Mesenchymal stem cell (in vitro differentiated cells and primary cell): ENCODE data around the gene NAALADL2.

Experiments
- DNase-seq: peaks from one replicate; pipeline ENCODE4 v3.0.0-alpha.2; 2013
- H2AFZ ChIP-seq: one replicate; pipeline ENCODE4 v1.6.1; 2013; ENCODE audit warnings: low read depth, mild to moderate bottlenecking, control low read depth, inconsistent platforms, low read length, moderate library complexity
- H2AK5ac ChIP-seq: 2 replicates; pipeline ENCODE4 v1.6.1; 2013; ENCODE audit warnings: low read length, moderate library complexity, mild to moderate bottlenecking, inconsistent platforms; ENCODE audit not compliant: severe bottlenecking
- H2BK120ac ChIP-seq: one replicate; pipeline ENCODE4 v1.6.1; 2013; ENCODE audit warnings: low read depth, mild to moderate bottlenecking, inconsistent platforms, low read length, moderate library complexity
- H2BK12ac ChIP-seq, 2 experiments: one replicate each; pipeline ENCODE4 v1.6.1; 2013; ENCODE audit warnings: inconsistent platforms in 2 of 2, low read length in 2 of 2, mild to moderate bottlenecking in 2 of 2, moderate library complexity in 2 of 2, control low read depth in 1 of 2
- H2BK15ac ChIP-seq: one replicate; pipeline ENCODE4 v1.6.1; 2013; ENCODE audit warnings: mild to moderate bottlenecking, low read depth, inconsistent platforms; ENCODE audit not compliant: poor library complexity, severe bottlenecking
- H2BK5ac ChIP-seq: 2 replicates; pipeline ENCODE4 v1.6.1; 2013; ENCODE audit warnings: low read depth, mild to moderate bottlenecking, low read length, control low read depth, inconsistent platforms; ENCODE audit not compliant: poor library complexity, severe bottlenecking
- H3K14ac ChIP-seq, 2 experiments: one replicate each; pipeline ENCODE4 v1.6.1; 2013; ENCODE audit warnings: inconsistent platforms in 2 of 2, low read length in 2 of 2, control low read depth in 1 of 2, mild to moderate bottlenecking in 1 of 2, moderate library complexity in 1 of 2
- H3K18ac ChIP-seq, 2 experiments: one replicate each; pipeline ENCODE4 v1.6.1; 2013; ENCODE audit warnings: inconsistent platforms in 2 of 2, low read length in 2 of 2, control low read depth in 1 of 2, low read depth in 1 of 2, mild to moderate bottlenecking in 1 of 2
- H3K23ac ChIP-seq, 2 experiments: one replicate each; pipeline ENCODE4 v1.6.1; 2013; ENCODE audit warnings: inconsistent platforms in 2 of 2, low read length in 2 of 2, mild to moderate bottlenecking in 2 of 2, moderate library complexity in 2 of 2, control low read depth in 1 of 2
- H3K27ac ChIP-seq: 2 replicates; pipeline ENCODE4 v1.5.1; 2013; ENCODE audit warnings: mild to moderate bottlenecking, moderate library complexity, low read length, control low read depth, inconsistent platforms; ENCODE audit not compliant: poor library complexity, severe bottlenecking
- H3K27me3 ChIP-seq, 2 experiments: 2 replicates each; pipeline versions ENCODE4 v1.6.1 to v1.7.0; 2013; ENCODE audit warnings: low read length in 2 of 2, mild to moderate bottlenecking in 2 of 2, moderate library complexity in 2 of 2, control low read depth in 1 of 2, inconsistent platforms in 1 of 2; ENCODE audit not compliant: control insufficient read depth in 1 of 2, insufficient read depth in 1 of 2
- H3K36me3 ChIP-seq, 2 experiments: 2 replicates each; pipeline versions ENCODE4 v1.6.1 to v1.7.0; 2013; ENCODE audit warnings: low read length in 2 of 2, control low read depth in 1 of 2, inconsistent platforms in 1 of 2, low read depth in 1 of 2, mild to moderate bottlenecking in 1 of 2; ENCODE audit not compliant: insufficient read depth in 2 of 2, control insufficient read depth in 1 of 2
- H3K4ac ChIP-seq, 2 experiments: one replicate each; pipeline ENCODE4 v1.6.1; 2013; ENCODE audit warnings: inconsistent platforms in 2 of 2, low read length in 2 of 2, mild to moderate bottlenecking in 2 of 2, moderate library complexity in 2 of 2, control low read depth in 1 of 2, low read depth in 1 of 2
- H3K4me1 ChIP-seq: 2 replicates; pipeline ENCODE4 v1.6.1; 2013; ENCODE audit warnings: low read depth, low read length, control low read depth; ENCODE audit not compliant: control insufficient read depth, insufficient read depth
- H3K4me2 ChIP-seq: 2 replicates; pipeline ENCODE4 v1.6.1; 2013; ENCODE audit warnings: low read length, mild to moderate bottlenecking, inconsistent platforms; ENCODE audit not compliant: poor library complexity, severe bottlenecking
- H3K4me3 ChIP-seq, 2 experiments: 2 replicates each; pipeline versions ENCODE4 v1.5.1 to v1.7.0; 2013; ENCODE audit warnings: low read length in 2 of 2, mild to moderate bottlenecking in 2 of 2, control low read depth in 1 of 2, low read depth in 1 of 2; ENCODE audit not compliant: insufficient read depth in 1 of 2
- H3K79me1 ChIP-seq: replicated peaks from 2 replicates; pipeline ENCODE4 v1.6.1; 2013; ENCODE audit warnings: mild to moderate bottlenecking, control low read depth, low read length, inconsistent platforms; ENCODE audit not compliant: poor library complexity, severe bottlenecking
- H3K9ac ChIP-seq: 2 replicates; pipeline ENCODE4 v1.7.0; 2013; ENCODE audit warnings: mild to moderate bottlenecking, low read length, moderate library complexity
- H3K9me3 ChIP-seq: 2 replicates; pipeline ENCODE4 v1.7.0; 2013; ENCODE audit warnings: mild to moderate bottlenecking, low read length; ENCODE audit not compliant: control insufficient read depth
- H4K8ac ChIP-seq: one replicate; pipeline ENCODE4 v1.6.1; 2013; ENCODE audit warnings: inconsistent platforms, mild to moderate bottlenecking, low read length, moderate library complexity
- H4K91ac ChIP-seq: one replicate; pipeline ENCODE4 v1.6.1; 2013; ENCODE audit warnings: mild to moderate bottlenecking, low read length, inconsistent platforms
- WGBS: methylation state at CpG from one replicate; pipeline ENCODE4 v1.1.7; 2013; ENCODE audit warnings: mixed read lengths; 5-methylcytosine and 5-hydroxymethylcytosine counted together

NAALADL2 gene

DNA sequence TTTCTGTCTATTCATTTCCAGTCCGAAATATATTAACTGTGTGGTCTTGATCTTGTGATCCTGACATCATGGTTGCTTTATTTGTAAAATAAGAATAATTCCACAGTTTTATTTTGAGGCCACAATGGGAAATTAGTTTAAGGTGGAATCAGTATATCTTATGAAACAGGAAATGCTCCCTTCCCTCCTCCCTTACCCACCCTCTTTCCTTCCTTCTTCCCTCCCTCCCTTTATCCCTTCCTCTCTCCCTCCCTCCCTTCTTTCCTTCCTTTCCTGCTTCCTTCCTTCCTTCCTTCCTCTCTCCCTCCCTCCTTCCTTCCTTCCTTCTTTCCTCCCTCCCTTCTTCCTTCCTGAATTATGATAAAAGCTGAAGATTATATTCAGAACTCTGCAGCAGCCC lies 452.3 kb downstream of the NAALADL2 start:
- Histone ChIP-seq H3K9me3 (no peaks in the 10 kb centered on the region), H3K4ac (no peak overlapping the region), H3K4me3 (no peak overlapping the region), H3K4me2 (no peak overlapping the region), H4K91ac (no peak overlapping the region), H3K27ac (no peak overlapping the region), H3K79me1 (no peaks in the 10 kb centered on the region), H3K36me3 (no peaks in the 10 kb centered on the region), H2BK12ac (no peak overlapping the region), H3K23ac (no peak overlapping the region), H2AFZ (no peak overlapping the region), H3K14ac (no peak overlapping the region), H3K9ac (no peak overlapping the region), H2BK5ac (no peak overlapping the region), H3K27me3 (no peaks in the 10 kb centered on the region), H3K4me1 (peaks cover 1% of the 10 kb centered on the region), H4K8ac (no peak overlapping the region), H3K18ac (no peak overlapping the region), H2BK15ac (no peak overlapping the region), H2AK5ac (no peak overlapping the region), H2BK120ac (no peak overlapping the region)
- DNase-seq: no peak
- WGBS: no CpG with 5 or more reads among the region's 1 CpG

DNA sequence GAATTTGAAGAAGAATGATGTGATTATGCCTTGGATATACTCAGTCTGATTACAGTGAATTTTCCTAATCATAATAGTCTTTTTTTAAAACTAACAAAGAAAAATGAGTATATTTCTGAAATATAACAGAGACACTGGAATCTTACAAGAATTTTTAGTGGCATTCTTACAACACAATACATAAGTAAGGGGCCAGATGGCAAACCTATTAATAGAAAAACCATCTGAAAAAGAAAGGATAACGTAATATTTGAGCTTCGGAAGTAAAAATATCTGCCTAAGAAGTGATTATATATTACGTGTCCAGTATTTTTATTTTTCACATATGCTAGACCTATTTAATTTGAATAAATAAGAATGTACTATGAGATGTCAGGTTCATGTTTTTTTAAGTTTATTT lies 452.8 kb downstream of the NAALADL2 start:
- WGBS: no CpG with 5 or more reads among the region's 3 CpGs
- Histone ChIP-seq H3K9ac (no peak overlapping the region), H3K4me1 (peaks cover 1% of the 10 kb centered on the region), H3K23ac (no peak overlapping the region), H2BK15ac (no peak overlapping the region), H2BK120ac (no peak overlapping the region), H2BK12ac (no peak overlapping the region), H3K14ac (no peak overlapping the region), H4K91ac (no peak overlapping the region), H3K27me3 (no peaks in the 10 kb centered on the region), H2BK5ac (no peak overlapping the region), H3K18ac (no peak overlapping the region), H2AFZ (no peak overlapping the region), H3K4ac (no peak overlapping the region), H3K79me1 (no peaks in the 10 kb centered on the region), H3K36me3 (no peaks in the 10 kb centered on the region), H2AK5ac (no peak overlapping the region), H4K8ac (no peak overlapping the region), H3K9me3 (no peaks in the 10 kb centered on the region), H3K4me2 (no peak overlapping the region), H3K4me3 (no peak overlapping the region), H3K27ac (no peak overlapping the region)
- no peak for DNase-seq

DNA sequence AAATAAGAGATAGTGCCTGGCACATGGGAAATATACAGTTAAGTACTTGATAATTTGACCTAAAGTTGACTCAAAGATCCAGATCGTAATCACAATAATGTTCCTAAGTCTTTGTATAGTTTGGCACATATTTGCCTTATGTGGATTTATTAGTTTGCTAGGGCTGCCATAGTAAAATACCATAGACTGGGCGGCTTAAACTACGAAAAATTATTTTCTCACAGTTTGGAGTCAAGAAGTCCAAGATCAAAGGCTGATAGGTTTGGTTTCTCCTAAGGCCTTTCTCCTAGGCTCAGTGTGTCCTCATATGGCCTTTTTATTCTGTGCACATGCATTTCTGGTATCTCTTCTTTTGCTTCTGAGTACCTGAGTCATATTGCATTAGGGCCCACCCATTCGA lies 453.7 kb downstream of the NAALADL2 start:
- Histone ChIP-seq H3K27me3 (no peaks in the 10 kb centered on the region), H2BK120ac (no peak overlapping the region), H3K4me2 (no peak overlapping the region), H3K79me1 (no peaks in the 10 kb centered on the region), H3K4me1 (peaks cover 1% of the 10 kb centered on the region), H2BK12ac (no peak overlapping the region), H2BK5ac (no peak overlapping the region), H3K4me3 (no peak overlapping the region), H3K9ac (no peak overlapping the region), H2AK5ac (no peak overlapping the region), H4K8ac (no peak overlapping the region), H3K18ac (no peak overlapping the region), H2BK15ac (no peak overlapping the region), H3K14ac (no peak overlapping the region), H4K91ac (no peak overlapping the region), H3K36me3 (no peaks in the 10 kb centered on the region), H3K23ac (no peak overlapping the region), H3K9me3 (no peaks in the 10 kb centered on the region), H3K4ac (no peak overlapping the region), H3K27ac (no peak overlapping the region), H2AFZ (no peak overlapping the region)
- DNase-seq: no peak
- 95% methylated on average over 4 of the region's 4 CpGs for WGBS

DNA sequence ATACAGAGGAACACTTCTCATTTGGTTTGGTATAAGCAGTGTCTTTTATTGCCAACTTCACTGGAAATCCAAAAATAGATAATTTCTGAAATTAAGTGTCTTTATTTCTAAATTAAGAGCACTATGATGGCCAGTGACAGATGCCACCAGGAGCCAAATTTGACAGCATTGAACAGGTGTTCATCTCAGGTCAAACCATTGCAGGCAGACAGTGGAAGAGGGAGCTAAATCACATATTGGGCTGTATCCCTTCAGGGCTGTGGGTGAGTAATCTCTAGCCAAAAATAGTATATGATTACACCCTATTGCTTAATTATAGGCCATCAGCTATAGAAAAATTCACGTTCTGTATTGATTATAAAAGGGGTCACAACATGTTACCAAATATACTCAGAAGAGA lies 457.7 kb downstream of the NAALADL2 start:
- no peak overlapping the region for H4K91ac ChIP-seq
- H3K36me3 ChIP-seq: no peaks in the 10 kb centered on the region
- DNase-seq: no peak
- no peak overlapping the region for H2AK5ac ChIP-seq
- H3K4me2 ChIP-seq: no peak overlapping the region
- WGBS: no CpG with 5 or more reads among the region's 1 CpG
- H3K4me1 ChIP-seq: no peaks in the 10 kb centered on the region
- no peak overlapping the region for H3K23ac ChIP-seq
- H3K14ac ChIP-seq: no peak overlapping the region
- no peaks in the 10 kb centered on the region for H3K27me3 ChIP-seq
- no peak overlapping the region for H4K8ac ChIP-seq
- no peak overlapping the region for H3K27ac ChIP-seq
- H3K4ac ChIP-seq: no peak overlapping the region
- no peak overlapping the region for H2BK5ac ChIP-seq
- H2BK120ac ChIP-seq: no peak overlapping the region
- H2BK15ac ChIP-seq: no peak overlapping the region
- H3K4me3 ChIP-seq: no peak overlapping the region
- H2AFZ ChIP-seq: no peak overlapping the region
- no peaks in the 10 kb centered on the region for H3K9me3 ChIP-seq
- no peaks in the 10 kb centered on the region for H3K79me1 ChIP-seq
- no peak overlapping the region for H2BK12ac ChIP-seq
- H3K9ac ChIP-seq: no peak overlapping the region
- no peak overlapping the region for H3K18ac ChIP-seq
